ENCODE data around the gene CCL21.

Gene CCL21

GRCh38 chr9:34689512-34689911 lies 20.4 kb downstream of the CCL21 start:
- no peaks in the 10 kb centered on the region for H3K36me3 ChIP-seq (ENCODE audit: control insufficient read depth, insufficient read depth, low read length)
- no peak for DNase-seq
- no peak overlapping the region for H3K27ac ChIP-seq (ENCODE audit: insufficient read depth, low read length, poor library complexity, severe bottlenecking)
- no peaks in the 10 kb centered on the region for H3K27me3 ChIP-seq (replicated peaks; ENCODE audit: control insufficient read depth, insufficient read depth, low read length, poor library complexity, severe bottlenecking)
- H3K4me3 ChIP-seq (ENCODE audit: insufficient read depth, low read depth, low read length, poor library complexity, severe bottlenecking), result no peak overlapping the region
- no peaks in the 10 kb centered on the region for H3K4me1 ChIP-seq (ENCODE audit: control insufficient read depth, insufficient read depth, low read length, poor library complexity, severe bottlenecking)
- no peaks in the 10 kb centered on the region for H3K9me3 ChIP-seq (ENCODE audit: control insufficient read depth, low read length)

- H3K4me1 ChIP-seq (ENCODE audit: control insufficient read depth, insufficient read depth, low read length, poor library complexity, severe bottlenecking), result no peaks in the 10 kb centered on the region
- no peaks in the 10 kb centered on the region for H3K27me3 ChIP-seq (replicated peaks; ENCODE audit: control insufficient read depth, insufficient read depth, low read length, poor library complexity, severe bottlenecking)
- no peaks in the 10 kb centered on the region for H3K9me3 ChIP-seq (ENCODE audit: control insufficient read depth, low read length)
- H3K27ac ChIP-seq (ENCODE audit: insufficient read depth, low read length, poor library complexity, severe bottlenecking), result no peak overlapping the region
- DNase-seq, result no peak
- no peaks in the 10 kb centered on the region for H3K36me3 ChIP-seq (ENCODE audit: control insufficient read depth, insufficient read depth, low read length)
- H3K4me3 ChIP-seq (ENCODE audit: insufficient read depth, low read depth, low read length, poor library complexity, severe bottlenecking), result no peak overlapping the region
Observed at GRCh38 chr9:34689116-34689470, 20.8 kb downstream of the CCL21 start.

GRCh38 chr9:34688329-34689115 lies 21.4 kb downstream of the CCL21 start:
- no peak overlapping the region for H3K4me3 ChIP-seq (ENCODE audit: insufficient read depth, low read depth, low read length, poor library complexity, severe bottlenecking)
- no peaks in the 10 kb centered on the region for H3K27me3 ChIP-seq (replicated peaks; ENCODE audit: control insufficient read depth, insufficient read depth, low read length, poor library complexity, severe bottlenecking)
- DNase-seq, result no peak
- no peak overlapping the region for H3K27ac ChIP-seq (ENCODE audit: insufficient read depth, low read length, poor library complexity, severe bottlenecking)
- no peaks in the 10 kb centered on the region for H3K36me3 ChIP-seq (ENCODE audit: control insufficient read depth, insufficient read depth, low read length)
- H3K9me3 ChIP-seq (ENCODE audit: control insufficient read depth, low read length), result no peaks in the 10 kb centered on the region
- no peaks in the 10 kb centered on the region for H3K4me1 ChIP-seq (ENCODE audit: control insufficient read depth, insufficient read depth, low read length, poor library complexity, severe bottlenecking)

- Histone ChIP-seq H3K4me1 (ENCODE audit: control insufficient read depth, insufficient read depth, low read length, poor library complexity, severe bottlenecking) (no peaks in the 10 kb centered on the region), H3K9me3 (ENCODE audit: control insufficient read depth, low read length) (no peaks in the 10 kb centered on the region), H3K4me3 (ENCODE audit: insufficient read depth, low read depth, low read length, poor library complexity, severe bottlenecking) (no peak overlapping the region), H3K27ac (ENCODE audit: insufficient read depth, low read length, poor library complexity, severe bottlenecking) (no peak overlapping the region), H3K36me3 (ENCODE audit: control insufficient read depth, insufficient read depth, low read length) (no peaks in the 10 kb centered on the region), H3K27me3 (replicated peaks; ENCODE audit: control insufficient read depth, insufficient read depth, low read length, poor library complexity, severe bottlenecking) (no peaks in the 10 kb centered on the region)
- DNase-seq, result no peak
Observed at GRCh38 chr9:34687276-34688030, 22.5 kb downstream of the CCL21 start.

GRCh38 chr9:34686732-34687131 lies 23.2 kb downstream of the CCL21 start:
- no peak for DNase-seq
- H3K4me1 ChIP-seq (ENCODE audit: control insufficient read depth, insufficient read depth, low read length, poor library complexity, severe bottlenecking), result no peaks in the 10 kb centered on the region
- no peaks in the 10 kb centered on the region for H3K27me3 ChIP-seq (replicated peaks; ENCODE audit: control insufficient read depth, insufficient read depth, low read length, poor library complexity, severe bottlenecking)
- H3K36me3 ChIP-seq (ENCODE audit: control insufficient read depth, insufficient read depth, low read length), result no peaks in the 10 kb centered on the region
- no peak overlapping the region for H3K4me3 ChIP-seq (ENCODE audit: insufficient read depth, low read depth, low read length, poor library complexity, severe bottlenecking)
- no peak overlapping the region for H3K27ac ChIP-seq (ENCODE audit: insufficient read depth, low read length, poor library complexity, severe bottlenecking)
- H3K9me3 ChIP-seq (ENCODE audit: control insufficient read depth, low read length), result no peaks in the 10 kb centered on the region

- Histone ChIP-seq H3K9me3 (ENCODE audit: control insufficient read depth, low read length) (no peaks in the 10 kb centered on the region), H3K4me1 (ENCODE audit: control insufficient read depth, insufficient read depth, low read length, poor library complexity, severe bottlenecking) (no peaks in the 10 kb centered on the region), H3K27ac (ENCODE audit: insufficient read depth, low read length, poor library complexity, severe bottlenecking) (no peak overlapping the region), H3K27me3 (replicated peaks; ENCODE audit: control insufficient read depth, insufficient read depth, low read length, poor library complexity, severe bottlenecking) (no peaks in the 10 kb centered on the region), H3K4me3 (ENCODE audit: insufficient read depth, low read depth, low read length, poor library complexity, severe bottlenecking) (no peak overlapping the region), H3K36me3 (ENCODE audit: control insufficient read depth, insufficient read depth, low read length) (no peaks in the 10 kb centered on the region)
- no peak for DNase-seq
Observed at GRCh38 chr9:34686231-34686630, 23.7 kb downstream of the CCL21 start.

GRCh38 chr9:34685591-34685990 lies 24.3 kb downstream of the CCL21 start:
- Histone ChIP-seq H3K27me3 (replicated peaks; ENCODE audit: control insufficient read depth, insufficient read depth, low read length, poor library complexity, severe bottlenecking) (no peaks in the 10 kb centered on the region), H3K9me3 (ENCODE audit: control insufficient read depth, low read length) (no peaks in the 10 kb centered on the region), H3K27ac (ENCODE audit: insufficient read depth, low read length, poor library complexity, severe bottlenecking) (no peak overlapping the region), H3K4me3 (ENCODE audit: insufficient read depth, low read depth, low read length, poor library complexity, severe bottlenecking) (no peak overlapping the region), H3K4me1 (ENCODE audit: control insufficient read depth, insufficient read depth, low read length, poor library complexity, severe bottlenecking) (no peaks in the 10 kb centered on the region), H3K36me3 (ENCODE audit: control insufficient read depth, insufficient read depth, low read length) (no peaks in the 10 kb centered on the region)
- no peak for DNase-seq

- Histone ChIP-seq H3K4me3 (ENCODE audit: insufficient read depth, low read depth, low read length, poor library complexity, severe bottlenecking) (no peak overlapping the region), H3K9me3 (ENCODE audit: control insufficient read depth, low read length) (no peaks in the 10 kb centered on the region), H3K27me3 (replicated peaks; ENCODE audit: control insufficient read depth, insufficient read depth, low read length, poor library complexity, severe bottlenecking) (no peaks in the 10 kb centered on the region), H3K4me1 (ENCODE audit: control insufficient read depth, insufficient read depth, low read length, poor library complexity, severe bottlenecking) (no peaks in the 10 kb centered on the region), H3K36me3 (ENCODE audit: control insufficient read depth, insufficient read depth, low read length) (no peaks in the 10 kb centered on the region), H3K27ac (ENCODE audit: insufficient read depth, low read length, poor library complexity, severe bottlenecking) (no peak overlapping the region)
- no peak for DNase-seq
Observed at GRCh38 chr9:34684816-34685215, 25.1 kb downstream of the CCL21 start.

- H3K4me3 ChIP-seq (ENCODE audit: insufficient read depth, low read depth, low read length, poor library complexity, severe bottlenecking), result no peak overlapping the region
- H3K4me1 ChIP-seq (ENCODE audit: control insufficient read depth, insufficient read depth, low read length, poor library complexity, severe bottlenecking), result no peaks in the 10 kb centered on the region
- H3K27ac ChIP-seq (ENCODE audit: insufficient read depth, low read length, poor library complexity, severe bottlenecking), result no peak overlapping the region
- H3K27me3 ChIP-seq (replicated peaks; ENCODE audit: control insufficient read depth, insufficient read depth, low read length, poor library complexity, severe bottlenecking), result no peaks in the 10 kb centered on the region
- no peaks in the 10 kb centered on the region for H3K9me3 ChIP-seq (ENCODE audit: control insufficient read depth, low read length)
- no peaks in the 10 kb centered on the region for H3K36me3 ChIP-seq (ENCODE audit: control insufficient read depth, insufficient read depth, low read length)
- DNase-seq, result no peak
Observed at GRCh38 chr9:34684145-34684544, 25.8 kb downstream of the CCL21 start.

- no peaks in the 10 kb centered on the region for H3K4me1 ChIP-seq (ENCODE audit: control insufficient read depth, insufficient read depth, low read length, poor library complexity, severe bottlenecking)
- no peak overlapping the region for H3K27ac ChIP-seq (ENCODE audit: insufficient read depth, low read length, poor library complexity, severe bottlenecking)
- no peak overlapping the region for H3K4me3 ChIP-seq (ENCODE audit: insufficient read depth, low read depth, low read length, poor library complexity, severe bottlenecking)
- H3K27me3 ChIP-seq (replicated peaks; ENCODE audit: control insufficient read depth, insufficient read depth, low read length, poor library complexity, severe bottlenecking), result no peaks in the 10 kb centered on the region
- H3K9me3 ChIP-seq (ENCODE audit: control insufficient read depth, low read length), result no peaks in the 10 kb centered on the region
- H3K36me3 ChIP-seq (ENCODE audit: control insufficient read depth, insufficient read depth, low read length), result no peaks in the 10 kb centered on the region
- DNase-seq, result no peak
Observed at GRCh38 chr9:34675869-34676268, 34.1 kb downstream of the CCL21 start.
